ENCODE measurements around the gene TRDMT1.

DNA sequence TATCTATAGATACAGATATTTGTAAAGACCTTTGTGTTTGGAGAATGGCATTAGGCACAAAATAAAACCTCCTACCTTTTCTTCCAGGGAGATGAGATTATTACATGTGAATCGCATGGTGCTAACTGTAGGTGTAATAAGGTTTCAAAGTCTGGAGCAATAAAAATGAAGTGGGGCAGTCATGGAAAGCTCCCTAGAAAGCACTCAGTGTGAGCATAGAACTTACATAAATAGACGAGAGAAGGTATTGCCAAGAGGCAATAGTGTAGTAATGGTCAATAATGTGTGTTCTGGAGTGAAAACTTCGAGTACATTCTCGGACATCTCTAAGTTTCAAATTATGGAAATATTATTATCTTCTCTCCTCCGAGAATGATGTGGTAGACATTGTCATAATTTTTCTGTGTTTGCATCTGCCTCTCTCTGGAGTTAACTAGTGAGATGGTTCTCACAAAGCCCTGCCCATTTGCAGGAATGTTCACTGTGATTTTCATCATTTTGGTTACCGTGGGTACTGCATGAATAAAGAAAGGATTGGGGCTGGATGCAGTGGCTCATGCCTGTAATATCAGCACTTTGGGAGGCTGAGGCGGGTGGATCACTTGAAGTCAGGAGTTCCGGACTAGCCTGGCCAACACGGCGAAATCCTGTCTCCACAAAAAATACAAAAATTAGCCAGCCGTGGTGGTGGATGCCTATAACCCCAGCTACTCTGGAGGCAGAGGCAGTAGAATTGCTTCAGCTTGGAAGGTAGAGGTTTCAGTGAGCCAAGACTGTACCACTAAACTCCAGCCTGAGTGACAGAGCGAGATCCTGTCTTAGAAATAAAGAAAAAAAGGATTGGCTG lies 37.2 kb upstream of the TRDMT1 start:
- TF ChIP-seq, protein P1, sequence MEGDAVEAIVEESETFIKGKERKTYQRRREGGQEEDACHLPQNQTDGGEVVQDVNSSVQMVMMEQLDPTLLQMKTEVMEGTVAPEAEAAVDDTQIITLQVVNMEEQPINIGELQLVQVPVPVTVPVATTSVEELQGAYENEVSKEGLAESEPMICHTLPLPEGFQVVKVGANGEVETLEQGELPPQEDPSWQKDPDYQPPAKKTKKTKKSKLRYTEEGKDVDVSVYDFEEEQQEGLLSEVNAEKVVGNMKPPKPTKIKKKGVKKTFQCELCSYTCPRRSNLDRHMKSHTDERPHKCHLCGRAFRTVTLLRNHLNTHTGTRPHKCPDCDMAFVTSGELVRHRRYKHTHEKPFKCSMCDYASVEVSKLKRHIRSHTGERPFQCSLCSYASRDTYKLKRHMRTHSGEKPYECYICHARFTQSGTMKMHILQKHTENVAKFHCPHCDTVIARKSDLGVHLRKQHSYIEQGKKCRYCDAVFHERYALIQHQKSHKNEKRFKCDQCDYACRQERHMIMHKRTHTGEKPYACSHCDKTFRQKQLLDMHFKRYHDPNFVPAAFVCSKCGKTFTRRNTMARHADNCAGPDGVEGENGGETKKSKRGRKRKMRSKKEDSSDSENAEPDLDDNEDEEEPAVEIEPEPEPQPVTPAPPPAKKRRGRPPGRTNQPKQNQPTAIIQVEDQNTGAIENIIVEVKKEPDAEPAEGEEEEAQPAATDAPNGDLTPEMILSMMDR (conservative IDR thresholded peaks at IDR 0.05 in 1 of 2, IDR thresholded peaks at IDR 0.05 in 1 of 2; ENCODE audit: low read depth in 1 of 2, low read length in 2 of 2) = no peak
- no peak for TF ChIP-seq EZH2 (IDR thresholded peaks at IDR 0.05; ENCODE audit: low read length, missing control alignments)
